Stimulated activated CD8-positive, alpha-beta memory T cell treated with anti-CD3 and anti-CD28 coated beads, Interleukin-12 subunit alpha, Interleukin-12 subunit beta, amount 100 ng/mL, for 1 hour (primary cell): ENCODE results near the gene PGAM1.
A peak's percentile ranks its signal among the peaks of the same experiment; 100 is the strongest.
"Not testable (repeated sequence)": the region's sequence is repeated elsewhere in the genome, so short reads cannot be mapped to it uniquely, and the experiment has no call there.

ENCODE experiments used
- DNase-seq: peaks from one replicate; pipeline ENCODE4 v3.0.0-alpha.2; 2020; ENCODE audit warnings: low read depth

The PGAM1 gene

DNA sequence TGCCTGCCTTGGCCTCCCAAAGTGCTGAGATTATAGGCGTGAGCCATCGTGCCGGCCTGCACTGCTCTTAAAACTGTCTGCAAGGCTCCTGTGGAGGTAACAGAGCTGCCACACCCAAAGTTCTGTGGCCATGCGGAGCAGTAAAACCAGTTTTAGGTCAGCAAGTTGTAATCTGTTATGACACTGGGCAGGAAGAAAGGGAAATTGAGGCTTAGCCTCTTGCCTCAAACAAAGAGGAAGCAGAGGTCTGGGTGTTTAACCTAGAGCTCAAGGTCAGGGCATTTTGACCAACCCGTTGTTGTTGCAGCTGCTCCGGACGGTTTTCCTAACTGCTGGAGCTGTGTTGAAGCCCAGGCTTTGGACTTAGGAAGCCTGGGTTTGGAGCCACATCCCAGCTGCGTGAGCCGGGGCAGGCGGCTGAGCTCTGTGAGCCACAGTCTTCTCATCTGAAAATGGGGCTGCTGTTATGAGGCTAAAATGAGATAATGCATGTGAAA, 17.4 kb upstream of the PGAM1 start:
- DNase-seq, result no peak

GRCh38 chr10:97411406-97411805, 14.6 kb upstream of the PGAM1 start:
- DNase-seq, result no peak

DNA sequence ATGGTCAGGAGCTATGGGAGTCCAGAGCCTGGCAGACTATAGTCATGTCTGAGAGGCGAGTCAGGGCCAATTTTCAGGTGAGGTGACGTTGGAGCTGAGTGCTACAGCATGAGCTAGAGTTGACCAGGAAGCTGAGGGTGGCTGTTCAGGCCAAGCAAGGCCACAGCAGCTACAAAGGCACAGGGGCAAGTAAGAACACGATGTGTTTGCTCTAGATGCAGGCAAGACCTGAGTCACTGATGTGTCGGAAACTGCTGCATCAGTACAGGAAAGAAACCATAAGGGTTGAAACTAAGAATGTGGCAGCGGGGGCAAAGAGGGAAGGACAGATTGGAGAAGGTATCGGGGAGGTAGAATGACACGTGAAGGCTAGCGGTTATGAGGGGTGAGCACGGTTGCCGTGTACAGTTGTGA, 13.1 kb upstream of the PGAM1 start:
- DNase-seq, result no peak

DNA sequence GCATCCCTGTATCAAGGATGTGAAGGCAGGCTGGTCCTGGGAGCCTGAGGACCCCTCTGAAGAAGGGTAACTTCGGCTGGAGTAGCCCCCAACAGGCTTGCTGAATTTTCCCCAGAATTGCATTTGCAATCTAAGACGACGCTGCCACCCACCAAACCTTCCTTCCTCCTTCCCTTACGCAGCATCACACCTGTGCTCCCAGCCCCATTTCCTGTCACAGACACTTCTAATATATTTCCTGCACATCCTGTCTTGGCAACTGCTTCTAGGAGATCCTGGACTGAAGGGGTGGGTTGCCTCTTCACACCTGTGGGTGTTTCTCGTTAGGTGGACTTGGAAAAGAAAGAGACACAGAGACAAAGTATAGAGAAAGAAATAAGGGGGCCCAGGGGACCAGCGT, 9.4 kb upstream of the PGAM1 start:
- no peak for DNase-seq

GRCh38 chr10:97423757-97424098, 2.3 kb upstream of the PGAM1 start:
- DNase-seq, result not testable (repeated sequence)

DNA sequence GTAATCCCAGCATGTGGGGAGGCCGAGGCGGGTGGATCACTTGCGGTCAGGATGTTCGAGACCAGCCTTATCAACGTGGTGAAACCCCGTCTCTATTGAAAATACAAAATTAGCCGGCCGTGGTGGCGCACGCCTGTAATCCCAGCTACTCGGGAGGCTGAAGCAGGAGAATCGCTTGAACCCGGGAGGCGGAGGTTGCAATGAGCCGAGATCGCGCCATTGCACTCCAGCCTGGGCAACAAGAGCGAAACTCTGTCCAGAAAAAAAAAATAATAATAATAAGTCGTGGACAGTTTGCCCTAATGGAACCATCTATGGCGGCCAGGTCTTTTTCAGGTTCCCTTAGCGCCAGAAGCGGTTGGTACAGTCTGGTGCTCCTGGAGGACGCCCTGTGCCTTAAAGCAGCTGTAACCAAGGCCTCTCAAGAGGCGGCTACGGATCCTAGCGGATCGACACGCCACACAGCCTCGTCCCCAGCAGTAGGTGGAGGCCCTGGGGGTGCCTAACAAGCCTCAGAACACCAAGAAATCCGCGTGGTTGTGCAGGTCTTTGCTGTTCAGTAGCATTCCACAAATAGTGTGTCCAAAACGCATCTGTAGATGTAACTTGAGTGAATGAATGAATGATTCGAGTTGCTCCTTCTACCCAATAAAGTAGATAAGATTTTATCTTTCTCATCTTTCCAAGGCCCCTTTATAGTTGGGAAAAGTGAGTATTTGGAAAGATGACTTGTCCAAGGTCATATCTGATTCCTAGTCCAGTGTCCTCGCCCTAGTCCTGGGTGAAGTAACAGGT, 982 bp downstream of the PGAM1 start:
- DNase-seq, result no peak

GRCh38 chr10:97427571-97428179, 1.7 kb downstream of the PGAM1 start:
- DNase-seq, result no peak

- no peak for DNase-seq
Observed at GRCh38 chr10:97428572-97428981, 2.6 kb downstream of the PGAM1 start.

GRCh38 chr10:97434055-97434454, 8.1 kb downstream of the PGAM1 start:
- DNase-seq, result no peak

DNA sequence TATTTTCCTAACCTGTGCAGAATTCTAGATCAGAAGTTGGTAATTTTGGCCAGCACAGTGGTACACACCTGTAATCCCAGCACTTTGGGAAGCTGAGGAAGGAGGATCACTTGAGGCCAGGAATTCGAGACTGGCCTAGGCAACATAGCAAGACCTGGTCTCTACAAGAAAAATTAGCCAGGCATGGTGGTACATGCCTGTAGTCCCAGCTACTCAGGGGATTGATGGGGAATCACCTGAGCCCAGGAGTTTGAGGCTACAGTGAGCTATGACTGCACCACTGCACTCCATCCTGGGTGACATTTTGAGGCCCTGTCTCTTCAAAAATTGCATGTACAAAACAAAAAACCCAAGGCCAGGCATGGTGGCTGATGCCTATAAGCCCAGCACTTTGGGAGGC, 8.6 kb downstream of the PGAM1 start:
- no peak for DNase-seq

DNA sequence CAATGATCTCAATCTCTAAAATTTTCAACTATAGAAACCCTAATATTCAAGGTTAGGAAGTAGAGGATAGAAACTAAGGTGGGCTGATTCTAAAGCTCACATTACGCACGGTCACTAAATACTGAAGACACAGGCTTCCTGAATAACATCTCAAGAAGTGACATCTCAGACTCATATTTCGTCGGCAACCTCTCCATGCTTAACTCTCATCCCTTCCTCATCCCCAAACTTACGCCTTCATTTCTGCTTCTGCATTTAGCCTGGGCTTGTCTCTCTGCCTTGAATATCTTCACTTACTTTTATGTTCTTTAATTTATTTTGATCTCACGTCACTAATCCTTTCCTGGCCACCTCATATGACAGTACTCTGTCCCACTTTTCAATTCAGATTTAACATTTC, 9.2 kb downstream of the PGAM1 start:
- DNase-seq, result no peak

DNA sequence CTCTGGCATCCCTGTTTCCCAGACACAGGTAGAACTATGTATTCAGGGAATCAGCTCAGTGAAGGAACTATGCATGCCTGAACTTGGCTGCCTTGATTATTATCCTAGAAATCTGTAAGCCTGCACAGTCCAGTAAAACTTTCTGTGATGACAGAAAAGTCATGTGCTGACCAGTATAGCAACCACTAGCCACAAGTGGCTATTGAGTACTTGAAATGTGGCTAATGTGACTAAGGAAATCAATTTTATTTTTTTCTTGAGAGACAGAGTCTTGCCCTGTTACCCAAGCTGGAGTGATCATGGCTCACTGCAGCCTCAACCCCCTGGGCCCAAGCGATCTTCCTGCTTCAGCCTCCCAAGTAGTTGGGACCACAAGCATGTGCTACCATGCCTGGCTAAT, 16.3 kb downstream of the PGAM1 start:
- DNase-seq, result no peak

GRCh38 chr10:97444212-97444611, 18.2 kb downstream of the PGAM1 start:
- no peak for DNase-seq

- DNase-seq, result no peak
Observed at GRCh38 chr10:97445357-97445721, 19.3 kb downstream of the PGAM1 start.

DNA sequence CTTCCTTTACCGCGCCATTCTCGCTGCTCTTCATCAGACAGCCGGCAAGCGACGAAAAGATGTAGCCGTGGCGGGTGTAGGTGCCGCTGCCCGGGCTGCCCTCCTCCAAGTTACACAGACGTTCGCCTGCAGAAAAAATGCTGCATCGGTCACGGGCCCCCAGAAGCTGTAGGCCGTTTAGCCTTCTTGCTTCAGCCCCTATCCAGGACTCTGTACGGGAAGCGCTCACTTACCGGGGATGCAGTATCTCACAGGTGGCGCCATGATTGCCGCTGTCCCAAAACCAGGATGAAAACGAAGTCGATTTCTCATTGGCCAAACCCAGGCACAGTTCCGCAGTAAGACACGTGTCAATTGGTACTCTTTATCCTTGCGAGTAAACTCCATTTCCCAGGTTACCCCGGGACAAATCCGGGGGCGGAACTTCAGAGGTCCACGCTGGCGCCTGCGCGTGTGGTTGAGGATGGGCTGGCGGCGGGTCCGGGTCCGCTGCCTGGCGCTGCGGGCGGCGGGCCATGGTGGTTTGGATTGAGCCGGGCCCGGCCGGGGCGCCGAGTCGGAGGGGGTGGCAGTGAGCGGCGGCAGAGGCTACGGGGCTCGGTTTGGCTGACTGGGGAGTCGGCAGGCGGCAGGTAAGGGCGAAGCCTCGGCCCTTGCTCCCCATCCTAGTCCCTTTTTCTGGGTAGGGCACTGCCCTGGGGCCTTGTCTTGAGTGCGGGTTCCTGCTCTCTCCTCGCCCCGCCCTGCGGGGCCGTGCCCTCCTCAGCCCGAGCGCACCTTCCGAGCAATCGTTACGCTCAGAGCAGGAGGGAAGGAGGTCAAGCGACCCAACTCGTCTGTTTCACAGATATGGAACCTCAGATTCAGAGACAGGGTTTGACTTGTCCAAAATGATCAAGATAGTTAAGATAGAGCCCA, 20.0 kb downstream of the PGAM1 start, which contains the start of the genes EXOSC1 and ZDHHC16:
TSS of gene EXOSC1 (minus strand) at position 285 of the 918 bp plus-strand sequence. CDS start at position 264, 21 bp downstream.
TSS of gene ZDHHC16 (plus strand) at position 454 of the 918 bp plus-strand sequence. CDS start 5,501 bp downstream, outside the sequence.
- peak; percentile 81 for DNase-seq

DNA sequence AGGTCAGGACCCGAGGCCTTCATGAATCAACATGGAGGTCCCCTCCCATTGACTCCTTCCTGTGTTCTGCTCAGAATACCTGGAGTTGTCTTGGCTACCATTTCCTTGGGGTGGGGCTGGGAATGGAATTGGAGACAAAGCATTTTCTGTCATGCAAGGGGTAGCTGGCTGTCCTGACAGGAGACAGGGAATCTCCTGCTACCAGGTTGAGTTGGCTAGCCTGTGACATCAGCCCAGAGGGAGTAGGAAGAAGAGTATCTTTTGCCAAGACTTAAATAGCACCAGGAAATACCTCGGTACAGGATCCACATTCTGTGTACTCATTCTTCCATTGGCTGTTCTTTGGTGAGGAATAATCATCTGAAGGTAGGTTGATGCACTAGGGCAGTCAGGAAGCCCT, 24.8 kb downstream of the PGAM1 start:
- DNase-seq, result no peak

DNA sequence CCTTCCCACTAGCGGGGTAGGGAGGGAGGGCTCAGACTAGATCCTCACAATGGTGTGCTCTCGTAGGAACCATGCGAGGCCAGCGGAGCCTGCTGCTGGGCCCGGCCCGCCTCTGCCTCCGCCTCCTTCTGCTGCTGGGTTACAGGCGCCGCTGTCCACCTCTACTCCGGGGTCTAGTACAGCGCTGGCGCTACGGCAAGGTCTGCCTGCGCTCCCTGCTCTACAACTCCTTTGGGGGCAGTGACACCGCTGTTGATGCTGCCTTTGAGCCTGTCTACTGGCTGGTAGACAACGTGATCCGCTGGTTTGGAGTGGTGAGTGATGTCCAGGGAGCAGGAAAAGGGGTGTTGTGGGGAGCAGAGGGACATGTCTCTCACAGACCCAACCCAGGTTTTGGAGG, 25.6 kb downstream of the PGAM1 start:
- no peak for DNase-seq

DNA sequence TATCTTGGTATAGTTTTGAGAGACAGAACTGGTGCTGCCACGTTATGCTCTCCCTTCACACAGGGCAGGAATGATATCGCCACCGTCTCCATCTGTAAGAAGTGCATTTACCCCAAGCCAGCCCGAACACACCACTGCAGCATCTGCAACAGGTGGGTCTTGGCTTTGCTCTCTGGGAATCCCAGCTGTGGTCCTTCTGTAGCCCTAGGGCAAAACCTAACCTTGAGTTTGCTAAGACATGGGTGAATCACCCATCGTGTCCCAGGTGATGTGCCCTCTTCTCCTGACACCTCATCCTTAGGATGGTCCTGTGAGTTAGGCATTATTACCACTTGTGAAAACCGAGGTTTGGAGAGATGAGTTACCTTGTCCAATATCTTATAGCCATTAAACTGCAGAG, 26.4 kb downstream of the PGAM1 start:
- no peak for DNase-seq

- no peak for DNase-seq
Observed at GRCh38 chr10:97454330-97455036, 28.5 kb downstream of the PGAM1 start.

DNA sequence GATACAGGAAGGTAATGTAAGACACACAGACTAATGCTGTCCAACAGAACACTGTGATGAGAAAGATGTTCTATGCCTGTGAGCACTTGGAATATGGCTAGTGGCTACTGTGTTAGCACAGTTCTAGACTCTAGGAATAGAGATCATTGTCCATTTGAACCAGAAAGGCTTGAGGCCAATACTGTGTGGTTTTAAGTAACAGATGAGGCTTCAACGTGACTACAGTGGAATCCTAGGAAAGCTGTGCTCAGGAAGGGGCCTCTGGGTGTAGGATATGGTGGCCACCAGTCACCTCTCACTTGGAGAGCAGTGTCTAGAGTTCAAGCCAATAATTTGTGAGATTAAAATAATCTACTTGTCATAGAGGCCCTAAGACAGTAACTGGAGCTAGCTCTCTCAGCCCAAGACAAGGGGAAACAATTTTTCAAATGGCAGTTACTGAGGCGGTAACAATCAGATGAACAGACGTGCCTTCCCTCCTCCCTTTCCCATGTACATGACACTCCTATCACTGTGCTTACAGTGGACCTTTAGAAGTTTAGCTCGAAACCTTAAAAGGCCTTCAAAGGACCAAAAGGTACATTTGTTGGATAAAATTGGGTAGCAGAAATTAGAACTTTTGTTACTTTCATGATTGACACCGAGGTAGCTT, 30.2 kb downstream of the PGAM1 start:
- DNase-seq, result no peak

DNA sequence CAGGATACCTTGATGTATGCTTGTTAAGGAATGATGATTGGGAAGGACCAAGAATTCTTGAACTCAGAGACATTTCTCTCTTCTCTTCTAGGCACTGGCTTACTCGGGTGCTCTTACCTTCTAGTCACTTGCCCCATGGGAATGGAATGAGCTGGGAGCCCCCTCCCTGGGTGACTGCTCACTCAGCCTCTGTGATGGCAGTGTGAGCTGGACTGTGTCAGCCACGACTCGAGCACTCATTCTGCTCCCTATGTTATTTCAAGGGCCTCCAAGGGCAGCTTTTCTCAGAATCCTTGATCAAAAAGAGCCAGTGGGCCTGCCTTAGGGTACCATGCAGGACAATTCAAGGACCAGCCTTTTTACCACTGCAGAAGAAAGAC, 30.7 kb downstream of the PGAM1 start:
- no peak for DNase-seq
